IMR-90 (cell line): ENCODE results near the gene GPC6. TPM values are rescaled to one million over a fixed set of nuclear protein-coding genes. Genes with fewer than 3 reads are reported as not detected.

Source experiments
- ATAC-seq: fragments of 200-7000 bp; cut with Tn5 transposase; 2 replicates; pipeline ENCODE4 v1.9.1; 2020; ENCODE audit warnings: low read depth, mild to moderate bottlenecking, moderate library complexity
- BruUV-seq: library from RNA; stranded (reverse); fragments of 400-500 nt; replicated peaks from 2 replicates; lab custom pipeline; 2021; lab: Mats Ljungman, UMichigan
- CTCF ChIA-PET: fragments of 300-600 bp; formaldehyde crosslinking; extraction: SDS; loops from one replicate; lab custom pipeline; 2021; ENCODE audit warnings: antibody characterized with exemption; lab: Yijun Ruan, JAX
- POLR2A ChIA-PET: fragments of 300-600 bp; sonication (Branson Sonifier 250); formaldehyde crosslinking; loops from one replicate; lab custom pipeline; 2022; ENCODE audit warnings: antibody characterized with exemption; ENCODE audit not compliant: unreplicated experiment; lab: Charles Lee
- DNase-seq: peaks from one replicate; pipeline ENCODE4 v3.0.0; 2013
- H2AFZ ChIP-seq: replicated peaks from 2 replicates; pipeline ENCODE3; 2013; ENCODE audit warnings: low read length, mild to moderate bottlenecking; ENCODE audit not compliant: poor library complexity
- H2AK5ac ChIP-seq: 2 replicates; pipeline ENCODE4 v1.6.1; 2013; ENCODE audit warnings: low read depth, low read length, inconsistent platforms
- H2AK9ac ChIP-seq: replicated peaks from 2 replicates; pipeline ENCODE3; 2013; ENCODE audit warnings: mild to moderate bottlenecking, low read depth, low read length, moderate library complexity; ENCODE audit not compliant: poor library complexity
- H2BK120ac ChIP-seq: 2 replicates; pipeline ENCODE4 v1.6.1; 2013; ENCODE audit warnings: low read depth, low read length, inconsistent platforms
- H2BK15ac ChIP-seq: 3 replicates; pipeline ENCODE4 v1.6.1; 2013; ENCODE audit warnings: low read depth, low read length, inconsistent platforms
- H2BK20ac ChIP-seq: 2 replicates; pipeline ENCODE4 v1.6.1; 2013; ENCODE audit warnings: low read depth, mild to moderate bottlenecking, inconsistent platforms, low read length, moderate library complexity
- H2BK5ac ChIP-seq: 2 replicates; pipeline ENCODE4 v1.6.1; 2013; ENCODE audit warnings: mild to moderate bottlenecking, low read depth, low read length, inconsistent platforms; ENCODE audit not compliant: poor library complexity, severe bottlenecking
- H3K14ac ChIP-seq: replicated peaks from 2 replicates; pipeline ENCODE4 v1.6.1; 2013; ENCODE audit warnings: low read depth, low read length, inconsistent platforms
- H3K18ac ChIP-seq: 2 replicates; pipeline ENCODE4 v1.6.1; 2013; ENCODE audit warnings: low read depth, low read length, control low read depth
- H3K23ac ChIP-seq: 2 replicates; pipeline ENCODE4 v1.6.1; 2013; ENCODE audit warnings: low read depth, low read length, inconsistent platforms
- H3K27ac ChIP-seq: 2 replicates; pipeline ENCODE4 v1.5.1; 2013; ENCODE audit warnings: mild to moderate bottlenecking, control low read depth, low read length; ENCODE audit not compliant: insufficient read depth
- H3K27me3 ChIP-seq: 2 replicates; pipeline ENCODE4 v1.6.1; 2013; ENCODE audit warnings: low read length; ENCODE audit not compliant: control insufficient read depth, insufficient read depth
- H3K36me3 ChIP-seq: 2 replicates; pipeline ENCODE4 v1.6.1; 2013; ENCODE audit warnings: low read length, mixed read lengths; ENCODE audit not compliant: control insufficient read depth, insufficient read depth
- H3K4ac ChIP-seq: 2 replicates; pipeline ENCODE4 v1.6.1; 2013; ENCODE audit warnings: low read depth, low read length, inconsistent platforms
- H3K4me1 ChIP-seq: 2 replicates; pipeline ENCODE4 v1.6.1; 2013; ENCODE audit warnings: low read length, mixed read lengths; ENCODE audit not compliant: control insufficient read depth, insufficient read depth
- H3K4me2 ChIP-seq: 2 replicates; pipeline ENCODE4 v1.6.1; 2013; ENCODE audit warnings: low read depth, mild to moderate bottlenecking, control low read depth, low read length, moderate library complexity
- H3K4me3 ChIP-seq: 2 replicates; pipeline ENCODE4 v1.5.1; 2013; ENCODE audit warnings: low read depth, mild to moderate bottlenecking, control low read depth, low read length, moderate library complexity; ENCODE audit not compliant: insufficient read depth
- H3K56ac ChIP-seq: 2 replicates; pipeline ENCODE4 v1.6.1; 2013; ENCODE audit warnings: low read length, inconsistent platforms; ENCODE audit not compliant: insufficient read depth; ENCODE audit errors: extremely low read depth
- H3K79me1 ChIP-seq, 2 experiments: 2 replicates each; pipeline ENCODE4 v1.6.1; 2013; ENCODE audit warnings: low read length in 2 of 2, inconsistent platforms in 1 of 2, low read depth in 1 of 2
- H3K9ac ChIP-seq: 2 replicates; pipeline ENCODE4 v1.6.1; 2013; ENCODE audit warnings: low read depth, low read length, control low read depth
- H3K9me1 ChIP-seq: 2 replicates; pipeline ENCODE4 v1.6.1; 2013; ENCODE audit warnings: low read length, inconsistent platforms; ENCODE audit not compliant: insufficient read depth
- H3K9me3 ChIP-seq: 2 replicates; pipeline ENCODE4 v1.6.1; 2013; ENCODE audit warnings: low read length; ENCODE audit not compliant: control insufficient read depth, insufficient read depth
- H4K20me1 ChIP-seq: 2 replicates; pipeline ENCODE4 v1.6.1; 2013; ENCODE audit warnings: low read length, inconsistent platforms; ENCODE audit not compliant: insufficient read depth
- H4K5ac ChIP-seq: 2 replicates; pipeline ENCODE4 v1.6.1; 2013; ENCODE audit warnings: mild to moderate bottlenecking, low read depth, low read length, control low read depth
- H4K8ac ChIP-seq, 2 experiments: 2 replicates each; pipeline ENCODE4 v1.6.1; 2013; ENCODE audit warnings: low read depth in 2 of 2, low read length in 2 of 2, control low read depth in 1 of 2, inconsistent platforms in 1 of 2
- H4K91ac ChIP-seq: 2 replicates; pipeline ENCODE4 v1.6.1; 2013; ENCODE audit warnings: low read depth, low read length, inconsistent platforms; ENCODE audit not compliant: insufficient read depth
- MAFK ChIP-seq: IDR thresholded peaks from 2 replicates; pipeline ENCODE4 v1.6.1; 2012; ENCODE audit warnings: low read depth, low read length, improper control_type of control experiment
- MAZ ChIP-seq: IDR thresholded peaks from 2 replicates; pipeline ENCODE4 v1.6.1; 2012; ENCODE audit warnings: low read depth, mild to moderate bottlenecking, low read length, improper control_type of control experiment, moderate library complexity, borderline replicate concordance
- RAD21 ChIP-seq: IDR thresholded peaks from 2 replicates; pipeline ENCODE4 v1.6.1; 2012; ENCODE audit warnings: low read length, improper control_type of control experiment
- WGBS, 2 experiments: methylation state at CpG; one replicate each; pipeline versions ENCODE4 v1.1.5 to v1.1.7; 2013; ENCODE audit warnings: missing lambda C conversion rate in 2 of 2; ENCODE audit not compliant: insufficient read length in 1 of 2; ENCODE audit errors: extremely low coverage in 2 of 2; 5-methylcytosine and 5-hydroxymethylcytosine counted together
- dilution Hi-C: fragments of 300-500 bp; cut with HindIII; formaldehyde crosslinking; loops from one replicate; pipeline ENCODE4 v1.14.3; 2018; ENCODE audit warnings: low sequenced_read_pairs; ENCODE audit not compliant: unreplicated experiment
- in situ Hi-C: fragments of 300-500 bp; cut with MboI; formaldehyde crosslinking; loops from 3 replicates; pipeline ENCODE4 v1.14.3; 2019; ENCODE audit warnings: low sequenced_read_pairs, inconsistent platforms, mixed read lengths
- intact Hi-C: fragments of 100-400 bp; cut with micrococcal nuclease; formaldehyde crosslinking; loops from 2 replicates; pipeline ENCODE4 v1.10.0; 2022
- polyA plus RNA-seq, 3 experiments: library from polyadenylated mRNA; depleted of rRNA; stranded (reverse); fragments of >200 nt; gene quantifications; 2 replicates each; pipeline ENCODE4 v1.2.3, GENCODE V29; 2012; ENCODE audit warnings: low replicate concordance in 1 of 3
- total RNA-seq: library from RNA; depleted of rRNA; stranded (reverse); fragments of >200 nt; gene quantifications from 2 replicates; pipeline ENCODE4 v1.2.3, GENCODE V29; 2012

The GPC6 gene
- total and polyA plus RNA-seq, 2 of the 4 experiments (the other 2 are of a cell fraction), result 14.9 to 39.4 TPM

DNA sequence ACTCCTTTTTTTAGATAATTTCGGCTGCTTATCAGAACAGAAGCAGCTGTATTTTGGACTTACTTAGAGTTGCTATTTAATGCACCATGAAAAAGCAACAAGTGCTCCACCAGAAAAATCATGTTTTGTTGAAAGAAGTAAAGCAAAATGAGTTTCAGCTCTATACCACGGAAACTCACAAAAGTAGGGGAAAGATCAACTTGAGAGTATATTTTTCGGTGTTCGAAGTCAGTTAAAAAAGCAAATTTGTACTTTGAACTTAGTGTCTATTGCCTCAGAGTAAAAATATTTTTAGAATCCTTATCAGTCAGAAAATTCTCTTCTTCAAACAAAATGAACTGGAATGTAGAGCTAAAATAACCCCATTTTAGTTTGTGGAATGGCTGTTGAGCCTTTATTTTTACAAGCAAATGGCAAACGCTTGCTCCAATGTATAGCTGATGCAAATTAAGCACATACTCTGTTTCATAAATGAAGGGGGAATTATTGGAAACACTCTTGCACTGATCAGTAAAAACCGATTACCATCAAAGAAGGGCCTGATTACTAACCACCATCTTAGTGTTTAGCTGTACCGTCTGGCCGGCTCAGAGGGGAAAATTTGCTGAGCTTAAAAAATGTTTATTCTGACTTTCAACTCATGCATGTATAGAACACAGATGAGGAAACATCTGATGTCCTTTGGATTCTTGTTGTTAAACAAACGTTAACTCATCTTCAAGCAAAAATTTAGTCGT, 540.7 kb downstream of the GPC6 start (continued):
- TF ChIP-seq RAD21, result no peak

DNA sequence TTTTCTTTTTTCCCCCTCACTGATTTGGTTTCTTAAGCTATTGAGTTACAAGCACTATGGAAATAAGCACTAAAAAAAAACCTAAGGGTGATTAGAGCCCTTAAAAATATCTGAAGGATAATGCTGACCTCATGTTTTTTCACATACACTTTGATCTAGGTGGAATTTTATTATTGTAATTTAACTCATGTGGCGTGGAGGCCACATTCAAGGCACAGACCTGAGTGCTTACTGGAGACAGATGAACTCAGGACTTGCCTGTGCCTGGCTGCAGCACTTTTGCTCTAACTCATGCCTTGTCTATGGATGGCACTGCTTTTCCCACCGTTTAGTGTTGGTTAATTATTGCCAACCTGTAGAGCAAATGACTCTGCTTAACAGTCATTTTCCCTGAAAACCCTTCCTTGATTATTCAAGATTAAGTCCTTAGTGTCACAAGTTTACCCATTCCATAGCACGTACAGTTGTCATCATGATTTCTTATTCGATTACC, 541.4 kb downstream of the GPC6 start:
- intact Hi-C loops (loop anchor here (10.0 kb wide), 1 partner anchor 923 kb away; no protein-coding TSS in a partner anchor), dilution Hi-C loops (no loop called here), in situ Hi-C loops (no loop called here)
- Histone ChIP-seq H2AK9ac (no peak overlapping the region), H3K4ac (no peak overlapping the region), H2AFZ (no peak overlapping the region), H3K4me1 (peaks cover 7% of the 10 kb centered on the region), H3K14ac (no peak overlapping the region), H3K4me2 (no peak overlapping the region), H2AK5ac (no peak overlapping the region; the same call in 1 of the 2 replicates), H3K56ac (no peak overlapping the region), H3K18ac (peak overlapping the region; percentile 49), H3K9ac (no peak overlapping the region), H3K4me3 (no peak overlapping the region), H4K20me1 (no peaks in the 10 kb centered on the region), H3K9me3 (no peaks in the 10 kb centered on the region), H3K23ac (peak overlapping the region; percentile 5; the same call in 1 of the 2 replicates), H4K5ac (peak overlapping the region; percentile 13; the same call in 1 of the 2 replicates), H3K27me3 (no peaks in the 10 kb centered on the region), H2BK120ac (peak overlapping the region; percentile 9; the same call in 1 of the 2 replicates), H2BK5ac (no peak overlapping the region), H3K36me3 (no peaks in the 10 kb centered on the region), H2BK20ac (no peak overlapping the region), H4K8ac (peak overlapping the region in 1 of 2 experiments; percentile 11; a peak in 2 of 4 replicates), H4K91ac (0 out of 2 replicates have a peak overlapping the region, but pooled peaks have one; percentile 4), H2BK15ac (no peak overlapping the region), H3K9me1 (no peaks in the 10 kb centered on the region), H3K27ac (peak overlapping the region; percentile 97; the same call in 1 of the 2 replicates), H3K79me1 (no peaks in the 10 kb centered on the region)
- no peak for ATAC-seq
- no peak for DNase-seq
- WGBS, 2 experiments, result 83% methylated on average over 2 of the region's 4 CpGs; no CpG with 5 or more reads in 1 of the 2 experiments
- peak; percentile 90 for TF ChIP-seq MAFK
- no peak for TF ChIP-seq MAZ
- CTCF ChIA-PET, result no interaction called here
- no TSS peak for BruUV-seq
- POLR2A ChIA-PET, result interaction anchor here (0.6 kb wide), 1 partner anchor 1088 kb away, joined by 3 read pairs; no protein-coding TSS in a partner anchor
